H9 (cell line): Measurements from ENCODE around the gene RCAN1. TPM values are rescaled to one million over a fixed set of nuclear protein-coding genes. Genes with fewer than 3 reads are reported as not detected.

Experiments used
- DNase-seq: peaks from one replicate; pipeline ENCODE4 v3.0.0-alpha.2; 2017
- H2AFZ ChIP-seq: one replicate; pipeline ENCODE4 v1.6.1; 2013; ENCODE audit warnings: mild to moderate bottlenecking, low read length, control low read depth, moderate library complexity
- H2AK5ac ChIP-seq: 2 replicates; pipeline ENCODE4 v1.6.1; 2013; ENCODE audit warnings: low read length, control low read depth, mixed read lengths; ENCODE audit not compliant: insufficient read length
- H2BK120ac ChIP-seq: one replicate; pipeline ENCODE4 v1.6.1; 2013; ENCODE audit warnings: low read depth, mild to moderate bottlenecking, low read length, control low read depth, inconsistent platforms; ENCODE audit not compliant: poor library complexity, severe bottlenecking
- H2BK12ac ChIP-seq: 2 replicates; pipeline ENCODE4 v1.6.1; 2013; ENCODE audit warnings: low read length, control low read depth, mixed read lengths, low read depth; ENCODE audit not compliant: insufficient read length
- H2BK15ac ChIP-seq: 2 replicates; pipeline ENCODE4 v1.6.1; 2013; ENCODE audit warnings: low read depth, low read length, control low read depth
- H2BK20ac ChIP-seq: one replicate; pipeline ENCODE4 v1.6.1; 2013; ENCODE audit warnings: low read depth, mild to moderate bottlenecking, low read length, control low read depth, inconsistent platforms; ENCODE audit not compliant: poor library complexity, severe bottlenecking
- H2BK5ac ChIP-seq: 2 replicates; pipeline ENCODE4 v1.6.1; 2013; ENCODE audit warnings: low read length, control low read depth, mixed read lengths; ENCODE audit not compliant: insufficient read length
- H3K14ac ChIP-seq: 2 replicates; pipeline ENCODE4 v1.6.1; 2013; ENCODE audit warnings: low read length, control low read depth; ENCODE audit not compliant: insufficient read depth
- H3K18ac ChIP-seq: 2 replicates; pipeline ENCODE4 v1.6.1; 2013; ENCODE audit warnings: low read depth, mild to moderate bottlenecking, mixed read lengths, low read length, control low read depth; ENCODE audit not compliant: insufficient read length
- H3K23ac ChIP-seq: 2 replicates; pipeline ENCODE4 v1.6.1; 2013; ENCODE audit warnings: low read length, control low read depth, mixed read lengths, low read depth; ENCODE audit not compliant: insufficient read length
- H3K23me2 ChIP-seq: 2 replicates; pipeline ENCODE4 v1.6.1; 2013; ENCODE audit warnings: low read depth, mild to moderate bottlenecking, mixed read lengths, low read length, control low read depth; ENCODE audit not compliant: insufficient read length, poor library complexity, severe bottlenecking
- H3K27ac ChIP-seq: 2 replicates; pipeline ENCODE4 v1.5.1; 2013; ENCODE audit warnings: low read length, control low read depth, mixed read lengths, low read depth; ENCODE audit not compliant: insufficient read length
- H3K27me3 ChIP-seq: 2 replicates; pipeline ENCODE4 v1.6.1; 2013; ENCODE audit warnings: low read length, control low read depth, inconsistent platforms; ENCODE audit not compliant: insufficient read depth
- H3K4ac ChIP-seq: 2 replicates; pipeline ENCODE4 v1.6.1; 2013; ENCODE audit warnings: low read depth, mild to moderate bottlenecking, control low read depth, inconsistent platforms, low read length, moderate library complexity
- H3K4me1 ChIP-seq: 2 replicates; pipeline ENCODE4 v1.6.1; 2013; ENCODE audit warnings: low read length, control low read depth, inconsistent platforms; ENCODE audit not compliant: insufficient read depth
- H3K4me2 ChIP-seq: 2 replicates; pipeline ENCODE4 v1.6.1; 2013; ENCODE audit warnings: low read length, control low read depth, mixed read lengths; ENCODE audit not compliant: insufficient read length, insufficient read depth
- H3K56ac ChIP-seq: 2 replicates; pipeline ENCODE4 v1.6.1; 2013; ENCODE audit warnings: low read depth, mild to moderate bottlenecking, mixed read lengths, low read length, control low read depth; ENCODE audit not compliant: insufficient read length
- H3K79me1 ChIP-seq: 2 replicates; pipeline ENCODE4 v1.6.1; 2013; ENCODE audit warnings: low read depth, mild to moderate bottlenecking, moderate library complexity, low read length, control low read depth, inconsistent platforms; ENCODE audit not compliant: insufficient read depth, poor library complexity, severe bottlenecking
- H3K79me2 ChIP-seq: 2 replicates; pipeline ENCODE4 v1.6.1; 2013; ENCODE audit warnings: low read length, control low read depth, inconsistent platforms; ENCODE audit not compliant: insufficient read depth
- H3K9ac ChIP-seq: 2 replicates; pipeline ENCODE4 v1.6.1; 2013; ENCODE audit warnings: low read length, control low read depth, mixed read lengths; ENCODE audit not compliant: insufficient read length; ENCODE audit errors: extremely low read depth
- H3K9me3 ChIP-seq: one replicate; pipeline ENCODE4 v1.6.1; 2013; ENCODE audit warnings: low read depth, low read length, inconsistent platforms; ENCODE audit not compliant: control insufficient read depth
- H3T11ph ChIP-seq: one replicate; pipeline ENCODE4 v1.6.1; 2013; ENCODE audit warnings: mild to moderate bottlenecking, low read length, control low read depth, inconsistent platforms
- H4K20me1 ChIP-seq: one replicate; pipeline ENCODE4 v1.6.1; 2013; ENCODE audit not compliant: control insufficient read depth, insufficient read length, insufficient read depth
- H4K5ac ChIP-seq: 2 replicates; pipeline ENCODE4 v1.6.1; 2013; ENCODE audit warnings: low read depth, mild to moderate bottlenecking, mixed read lengths, low read length, control low read depth; ENCODE audit not compliant: insufficient read length
- H4K8ac ChIP-seq: replicated peaks from 2 replicates; pipeline ENCODE4 v1.6.1; 2013; ENCODE audit warnings: low read length, control low read depth, mixed read lengths, low read depth; ENCODE audit not compliant: insufficient read length
- H4K91ac ChIP-seq: 2 replicates; pipeline ENCODE4 v1.6.1; 2013; ENCODE audit warnings: low read depth, mild to moderate bottlenecking, moderate library complexity, mixed read lengths, low read length, control low read depth; ENCODE audit not compliant: insufficient read length
- H3K27ac Mint-ChIP-seq, 3 experiments: 2 replicates in 2 of 3; 3 replicates in 1 of 3; pipeline ENCODE4 v1.8.0; 2020 to 2021; ENCODE audit warnings: mixed read lengths in 3 of 3, mild to moderate bottlenecking in 1 of 3, moderate library complexity in 1 of 3
- H3K27me3 Mint-ChIP-seq: 2 replicates; pipeline ENCODE4 v1.8.0; 2021; ENCODE audit warnings: low read depth, mild to moderate bottlenecking, moderate library complexity, mixed read lengths
- H3K36me3 Mint-ChIP-seq, 3 experiments: 2 replicates in 2 of 3; 3 replicates in 1 of 3; pipeline ENCODE4 v1.8.0; 2020 to 2021; ENCODE audit warnings: low read depth in 3 of 3, mixed read lengths in 3 of 3; ENCODE audit not compliant: insufficient read depth in 1 of 3
- H3K4me1 Mint-ChIP-seq, 2 experiments: 2 replicates each; pipeline ENCODE4 v1.8.0; 2020; ENCODE audit warnings: mixed read lengths in 2 of 2
- H3K4me3 Mint-ChIP-seq, 2 experiments: 2 replicates in 1 of 2; 3 replicates in 1 of 2; pipeline ENCODE4 v1.8.0; 2020 to 2021; ENCODE audit warnings: mild to moderate bottlenecking in 2 of 2, mixed read lengths in 2 of 2, moderate library complexity in 1 of 2
- H3K9me3 Mint-ChIP-seq, 2 experiments: 2 replicates in 1 of 2; 3 replicates in 1 of 2; pipeline ENCODE4 v1.8.0; 2020; ENCODE audit warnings: mild to moderate bottlenecking in 2 of 2, mixed read lengths in 2 of 2, moderate library complexity in 1 of 2
- CTCF ChIP-seq: fragments of 200-600 bp; sonication (generic); conservative IDR thresholded peaks from 3 replicates; pipeline ENCODE4 v1.8.0; 2021; ENCODE audit warnings: antibody characterized with exemption, mild to moderate bottlenecking
- WGBS: extraction: QIAGEN DNeasy Blood & Tissue Kit; methylation state at CpG from one replicate; pipeline ENCODE4 v1.1.7; 2013; ENCODE audit warnings: missing lambda C conversion rate, low lambda C conversion rate, mixed read lengths; ENCODE audit not compliant: insufficient read length; ENCODE audit errors: extremely low coverage; 5-methylcytosine and 5-hydroxymethylcytosine counted together
- total RNA-seq: library from RNA; stranded (reverse); gene quantifications from 2 replicates; pipeline ENCODE4 v1.2.1, GENCODE V29; 2021

Gene RCAN1
- total RNA-seq, 1 experiment from 2014 or later = 7.0 TPM

GRCh38 chr21:34531399-34531798 is 83.5 kb downstream of the RCAN1 start:
- H3K23ac ChIP-seq = no peak overlapping the region
- no peak overlapping the region for H3K4me2 ChIP-seq
- H3K9me3 Mint-ChIP-seq = peaks cover 0 to 2% of the 10 kb centered on the region in 2 experiments; a peak in 3 of 5 replicates
- no peak for DNase-seq
- no peak overlapping the region for H2BK120ac ChIP-seq
- H2AFZ ChIP-seq = no peak overlapping the region
- no peak overlapping the region for H3T11ph ChIP-seq
- no peaks in the 10 kb centered on the region for H3K9me3 ChIP-seq
- peaks cover 2% of the 10 kb centered on the region for H3K27me3 Mint-ChIP-seq
- no peaks in the 10 kb centered on the region; the same call in 1 of the 2 replicates for H3K4me1 ChIP-seq
- no peak overlapping the region for H3K56ac ChIP-seq
- peaks cover 23 to 24% of the 10 kb centered on the region in 2 experiments for H3K4me1 Mint-ChIP-seq
- no peaks in the 10 kb centered on the region for H3K23me2 ChIP-seq
- H3K27ac Mint-ChIP-seq = no peak overlapping the region; a peak in 2 of 7 replicates
- no peaks in the 10 kb centered on the region for H3K79me2 ChIP-seq
- H3K79me1 ChIP-seq = no peaks in the 10 kb centered on the region
- H4K5ac ChIP-seq = no peak overlapping the region
- no CpG with 5 or more reads among the region's 6 CpGs for WGBS
- no peak overlapping the region for H2BK12ac ChIP-seq
- H3K27ac ChIP-seq = no peak overlapping the region
- H2BK20ac ChIP-seq = no peak overlapping the region
- no peak overlapping the region for H4K91ac ChIP-seq
- no peak overlapping the region for H3K9ac ChIP-seq
- H2BK15ac ChIP-seq = no peak overlapping the region
- H3K4ac ChIP-seq = no peak overlapping the region
- H3K36me3 Mint-ChIP-seq = no peaks in the 10 kb centered on the region; a peak in 1 of 7 replicates
- H3K4me3 Mint-ChIP-seq = no peak overlapping the region
- no peak overlapping the region for H2AK5ac ChIP-seq
- no peak overlapping the region for H3K14ac ChIP-seq
- H3K27me3 ChIP-seq = no peaks in the 10 kb centered on the region
- no peak for TF ChIP-seq CTCF
- no peak overlapping the region for H3K18ac ChIP-seq
- no peak overlapping the region for H2BK5ac ChIP-seq
- H4K8ac ChIP-seq = no peak overlapping the region
- H4K20me1 ChIP-seq = no peaks in the 10 kb centered on the region
